Liver (tissue), 9 donors: ENCODE results near the gene MYO9B. TPM values are rescaled to one million over a fixed set of nuclear protein-coding genes. Genes with fewer than 3 reads are reported as not detected.

Experiments used
- DNase-seq: peaks from one replicate; pipeline ENCODE4 v3.0.0-alpha.2; 2017; ENCODE audit warnings: low spot score
- H3K27ac ChIP-seq, 2 donors: one replicate each; pipeline ENCODE4 v1.7.0; 2013; ENCODE audit warnings: inconsistent platforms in 2 of 2, low read length in 2 of 2, control low read depth in 1 of 2, low read depth in 1 of 2, mild to moderate bottlenecking in 1 of 2
- H3K27me3 ChIP-seq, 4 donors: one replicate each; pipeline versions ENCODE4 v1.6.1 to v1.7.0; 2013; ENCODE audit warnings: low read length in 3 of 4, inconsistent platforms in 1 of 4, mild to moderate bottlenecking in 1 of 4, moderate library complexity in 1 of 4; ENCODE audit not compliant: control insufficient read depth in 4 of 4, insufficient read depth in 4 of 4
- H3K36me3 ChIP-seq, 4 donors: one replicate each; pipeline versions ENCODE4 v1.6.1 to v1.7.0; 2013; ENCODE audit warnings: low read length in 3 of 4, mild to moderate bottlenecking in 3 of 4, low read depth in 1 of 4, moderate library complexity in 1 of 4; ENCODE audit not compliant: control insufficient read depth in 4 of 4, insufficient read depth in 3 of 4
- H3K4me1 ChIP-seq, 4 donors: one replicate each; pipeline versions ENCODE4 v1.6.1 to v1.7.0; 2013; ENCODE audit warnings: low read length in 3 of 4, mild to moderate bottlenecking in 3 of 4, moderate library complexity in 1 of 4; ENCODE audit not compliant: control insufficient read depth in 4 of 4, insufficient read depth in 4 of 4
- H3K4me3 ChIP-seq, 3 donors: one replicate each; pipeline versions ENCODE4 v1.6.1 to v1.7.0; 2013; ENCODE audit warnings: low read length in 3 of 3, control low read depth in 1 of 3, low read depth in 1 of 3, mild to moderate bottlenecking in 1 of 3
- H3K9ac ChIP-seq, 2 donors: one replicate each; pipeline ENCODE4 v1.7.0; 2013; ENCODE audit warnings: low read length in 2 of 2, mild to moderate bottlenecking in 2 of 2, moderate library complexity in 2 of 2, control low read depth in 1 of 2, low read depth in 1 of 2
- H3K9me3 ChIP-seq, 4 donors: one replicate each; pipeline versions ENCODE4 v1.6.1 to v1.7.0; 2013; ENCODE audit warnings: low read length in 3 of 4; ENCODE audit not compliant: control insufficient read depth in 4 of 4
- EGR1 ChIP-seq, 2 donors: IDR thresholded peaks; 2 replicates each; pipeline ENCODE4 v1.6.1; 2016 to 2018; ENCODE audit warnings: antibody characterized with exemption in 2 of 2, low read depth in 2 of 2
- FOXA1 ChIP-seq: IDR thresholded peaks from 2 replicates; pipeline ENCODE4 v1.6.1; 2016; ENCODE audit warnings: antibody characterized with exemption
- FOXA2 ChIP-seq: IDR thresholded peaks from 2 replicates; pipeline ENCODE4 v1.6.1; 2016; ENCODE audit warnings: antibody characterized with exemption
- HNF4A ChIP-seq, 2 donors: conservative IDR thresholded peaks; 2 replicates each; pipeline ENCODE4 v1.6.1; 2016; ENCODE audit warnings: antibody characterized with exemption in 2 of 2, mild to moderate bottlenecking in 2 of 2
- HNF4G ChIP-seq: IDR thresholded peaks from 2 replicates; pipeline ENCODE4 v1.6.1; 2016; ENCODE audit warnings: antibody characterized with exemption
- JUND ChIP-seq, 2 donors: IDR thresholded peaks; 2 replicates each; pipeline ENCODE4 v1.6.1; 2016; ENCODE audit warnings: antibody characterized with exemption in 2 of 2
- NR2F2 ChIP-seq: IDR thresholded peaks from 2 replicates; pipeline ENCODE4 v1.6.1; 2016; ENCODE audit warnings: antibody characterized with exemption
- RAD21 ChIP-seq, 2 donors: IDR thresholded peaks; 2 replicates each; pipeline ENCODE4 v1.6.1; 2016; ENCODE audit warnings: antibody characterized with exemption in 2 of 2, mild to moderate bottlenecking in 2 of 2
- RXRA ChIP-seq, 2 donors: IDR thresholded peaks; 2 replicates each; pipeline ENCODE4 v1.6.1; 2017 to 2018; ENCODE audit warnings: antibody characterized with exemption in 2 of 2, mild to moderate bottlenecking in 1 of 2
- SP1 ChIP-seq: IDR thresholded peaks from 2 replicates; pipeline ENCODE4 v1.6.1; 2018; ENCODE audit warnings: antibody characterized with exemption, mild to moderate bottlenecking
- TAF1 ChIP-seq: conservative IDR thresholded peaks from 2 replicates; pipeline ENCODE4 v1.6.1; 2016; ENCODE audit warnings: antibody characterized with exemption, mild to moderate bottlenecking
- WGBS: extraction: QIAGEN DNeasy Blood & Tissue Kit; methylation state at CpG from one replicate; pipeline ENCODE4 v1.1.7; 2013; 5-methylcytosine and 5-hydroxymethylcytosine counted together
- polyA plus RNA-seq, 2 donors: library from polyadenylated mRNA; stranded (reverse) in 1 of 2; unstranded in 1 of 2; fragments of 200-250 nt in 1 of 2; fragments of >200 nt in 1 of 2; fragmentation: Nextera tagmentation in 1 of 2; extraction: Ambion mirVana in 1 of 2; gene quantifications; one replicate each; pipeline versions ENCODE4 v1.2.1 to v1.2.3, GENCODE V29; 2013 to 2015
- total RNA-seq, 2 donors: library from RNA; depleted of rRNA; stranded (reverse); fragments of >200 nt; gene quantifications; one replicate each; pipeline ENCODE4 v1.2.3, GENCODE V29; 2014
- TF ChIP-seq, protein P1 (sequence below): IDR thresholded peaks from 2 replicates; pipeline ENCODE4 v1.6.1; 2016; ENCODE audit warnings: antibody characterized with exemption, mild to moderate bottlenecking
- TF ChIP-seq, protein P2 (sequence below): IDR thresholded peaks from 2 replicates; pipeline ENCODE4 v1.6.1; 2016; ENCODE audit warnings: antibody characterized with exemption
- TF ChIP-seq, protein P3 (sequence below): IDR thresholded peaks from 2 replicates; pipeline ENCODE4 v1.6.1; 2016; ENCODE audit warnings: antibody characterized with exemption
- TF ChIP-seq, protein P4 (sequence below): fragments of 150-350 bp; IDR thresholded peaks from 2 replicates; pipeline ENCODE4 v1.5.1; 2017; ENCODE audit warnings: improper control_type of control experiment, low read depth, low read length; ENCODE audit not compliant: missing input control
- donor health status: healthy.
- donor health status: healthy.
- donor health status: healthy.
- donor health status: healthy.
- donor health status: healthy.

Gene MYO9B
- total and polyA plus RNA-seq, 4 donors = 9.1 to 32.5 (median 21.0) TPM

DNA sequence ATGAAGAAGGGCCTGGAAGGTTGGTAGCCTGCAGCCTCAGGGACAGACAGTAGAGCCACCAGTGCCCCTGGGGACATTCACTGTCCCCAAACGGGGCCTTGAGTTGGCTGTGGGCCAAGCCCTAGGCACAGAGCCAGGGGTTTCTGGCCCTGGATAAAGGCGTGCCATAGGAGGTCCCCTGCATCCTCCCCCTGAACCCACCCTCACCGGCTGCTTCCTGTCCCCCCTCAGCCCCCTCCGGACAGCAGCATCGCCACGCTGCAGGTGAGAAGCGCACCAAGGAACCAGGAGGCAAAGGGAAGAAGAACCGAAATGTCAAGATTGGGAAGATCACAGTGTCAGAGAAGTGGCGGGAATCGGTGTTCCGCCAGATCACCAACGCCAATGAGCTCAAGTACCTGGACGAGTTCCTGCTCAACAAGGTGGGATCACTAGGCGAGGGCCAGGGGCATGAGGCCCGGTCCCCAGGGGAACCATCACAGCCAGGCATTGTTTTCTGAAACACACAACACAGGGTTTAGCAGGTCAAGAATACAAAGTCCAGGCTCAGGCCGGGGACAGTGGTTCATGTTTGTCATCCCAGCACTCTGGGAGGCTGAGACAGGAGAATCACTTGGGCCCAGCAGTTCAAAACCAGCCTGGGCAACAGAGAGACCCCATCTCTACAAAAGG is 125.0 kb downstream of the MYO9B start:
- Histone ChIP-seq H3K36me3 (peaks cover 0 to 36% (median 11%) of the 10 kb centered on the region in 4 donors), H3K4me3 (no peak overlapping the region), H3K27ac (peak overlapping the region; percentile 21 to 32), H3K27me3 (no peaks in the 10 kb centered on the region), H3K4me1 (peaks cover 0 to 15% (median 12%) of the 10 kb centered on the region in 4 donors), H3K9ac (no peak overlapping the region), H3K9me3 (no peaks in the 10 kb centered on the region)
- peak; percentile 59 for DNase-seq
- TF ChIP-seq, protein P1, sequence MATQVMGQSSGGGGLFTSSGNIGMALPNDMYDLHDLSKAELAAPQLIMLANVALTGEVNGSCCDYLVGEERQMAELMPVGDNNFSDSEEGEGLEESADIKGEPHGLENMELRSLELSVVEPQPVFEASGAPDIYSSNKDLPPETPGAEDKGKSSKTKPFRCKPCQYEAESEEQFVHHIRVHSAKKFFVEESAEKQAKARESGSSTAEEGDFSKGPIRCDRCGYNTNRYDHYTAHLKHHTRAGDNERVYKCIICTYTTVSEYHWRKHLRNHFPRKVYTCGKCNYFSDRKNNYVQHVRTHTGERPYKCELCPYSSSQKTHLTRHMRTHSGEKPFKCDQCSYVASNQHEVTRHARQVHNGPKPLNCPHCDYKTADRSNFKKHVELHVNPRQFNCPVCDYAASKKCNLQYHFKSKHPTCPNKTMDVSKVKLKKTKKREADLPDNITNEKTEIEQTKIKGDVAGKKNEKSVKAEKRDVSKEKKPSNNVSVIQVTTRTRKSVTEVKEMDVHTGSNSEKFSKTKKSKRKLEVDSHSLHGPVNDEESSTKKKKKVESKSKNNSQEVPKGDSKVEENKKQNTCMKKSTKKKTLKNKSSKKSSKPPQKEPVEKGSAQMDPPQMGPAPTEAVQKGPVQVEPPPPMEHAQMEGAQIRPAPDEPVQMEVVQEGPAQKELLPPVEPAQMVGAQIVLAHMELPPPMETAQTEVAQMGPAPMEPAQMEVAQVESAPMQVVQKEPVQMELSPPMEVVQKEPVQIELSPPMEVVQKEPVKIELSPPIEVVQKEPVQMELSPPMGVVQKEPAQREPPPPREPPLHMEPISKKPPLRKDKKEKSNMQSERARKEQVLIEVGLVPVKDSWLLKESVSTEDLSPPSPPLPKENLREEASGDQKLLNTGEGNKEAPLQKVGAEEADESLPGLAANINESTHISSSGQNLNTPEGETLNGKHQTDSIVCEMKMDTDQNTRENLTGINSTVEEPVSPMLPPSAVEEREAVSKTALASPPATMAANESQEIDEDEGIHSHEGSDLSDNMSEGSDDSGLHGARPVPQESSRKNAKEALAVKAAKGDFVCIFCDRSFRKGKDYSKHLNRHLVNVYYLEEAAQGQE = no peak
- peak; percentile 43 for TF ChIP-seq NR2F2
- peak; percentile 84 for TF ChIP-seq HNF4G
- peak; percentile 75 to 78 for TF ChIP-seq RXRA (IDR thresholded peaks at IDR 0.05)
- peak; percentile 95 to 97 for TF ChIP-seq HNF4A (conservative IDR thresholded peaks at IDR 0.05)
- TF ChIP-seq RAD21 (IDR thresholded peaks at IDR 0.05) = peak in 1 of 2 donors; percentile 48
- no peak for TF ChIP-seq FOXA1
- peak; percentile 87 for TF ChIP-seq SP1
- no peak for TF ChIP-seq FOXA2
- TF ChIP-seq JUND (IDR thresholded peaks at IDR 0.05) = no peak
- 73% methylated on average over 16 of the region's 16 CpGs for WGBS

DNA sequence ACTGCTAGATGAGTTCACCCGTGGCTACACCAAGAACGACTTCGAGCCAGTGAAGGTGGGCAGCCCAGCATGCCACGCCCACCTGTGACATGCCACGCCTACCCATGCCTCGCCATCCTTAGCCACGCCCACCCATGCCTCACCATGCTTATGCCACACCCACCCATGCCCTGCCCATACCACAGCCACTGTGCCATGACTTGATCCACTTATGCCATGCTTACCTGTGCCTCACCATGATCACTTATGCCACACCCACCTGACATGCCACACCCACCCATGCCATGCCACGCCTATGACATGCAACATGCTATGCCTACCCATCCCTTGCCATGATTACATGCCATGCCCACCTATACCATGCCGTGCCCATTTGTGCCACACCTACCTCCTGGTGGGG is 126.7 kb downstream of the MYO9B start:
- WGBS = 92% methylated on average over 9 of the region's 9 CpGs
- H3K36me3 ChIP-seq = peaks cover 0 to 39% (median 10%) of the 10 kb centered on the region in 4 donors
- H3K9me3 ChIP-seq = no peaks in the 10 kb centered on the region
- H3K4me1 ChIP-seq = peaks cover 0 to 15% (median 12%) of the 10 kb centered on the region in 4 donors
- H3K9ac ChIP-seq = no peak overlapping the region
- no peak overlapping the region for H3K27ac ChIP-seq
- DNase-seq = no peak
- TF ChIP-seq RAD21 (IDR thresholded peaks at IDR 0.05) = no peak
- TF ChIP-seq FOXA2 = no peak
- TF ChIP-seq, protein P2, sequence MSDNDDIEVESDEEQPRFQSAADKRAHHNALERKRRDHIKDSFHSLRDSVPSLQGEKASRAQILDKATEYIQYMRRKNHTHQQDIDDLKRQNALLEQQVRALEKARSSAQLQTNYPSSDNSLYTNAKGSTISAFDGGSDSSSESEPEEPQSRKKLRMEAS = no peak
- no peak for TF ChIP-seq SP1
- no peak for TF ChIP-seq HNF4G
- TF ChIP-seq EGR1 (IDR thresholded peaks at IDR 0.05; ENCODE audit: low read depth in 2 of 2) = no peak
- no peak for TF ChIP-seq JUND (IDR thresholded peaks at IDR 0.05)
- TF ChIP-seq TAF1 = no peak
- TF ChIP-seq, protein P3, sequence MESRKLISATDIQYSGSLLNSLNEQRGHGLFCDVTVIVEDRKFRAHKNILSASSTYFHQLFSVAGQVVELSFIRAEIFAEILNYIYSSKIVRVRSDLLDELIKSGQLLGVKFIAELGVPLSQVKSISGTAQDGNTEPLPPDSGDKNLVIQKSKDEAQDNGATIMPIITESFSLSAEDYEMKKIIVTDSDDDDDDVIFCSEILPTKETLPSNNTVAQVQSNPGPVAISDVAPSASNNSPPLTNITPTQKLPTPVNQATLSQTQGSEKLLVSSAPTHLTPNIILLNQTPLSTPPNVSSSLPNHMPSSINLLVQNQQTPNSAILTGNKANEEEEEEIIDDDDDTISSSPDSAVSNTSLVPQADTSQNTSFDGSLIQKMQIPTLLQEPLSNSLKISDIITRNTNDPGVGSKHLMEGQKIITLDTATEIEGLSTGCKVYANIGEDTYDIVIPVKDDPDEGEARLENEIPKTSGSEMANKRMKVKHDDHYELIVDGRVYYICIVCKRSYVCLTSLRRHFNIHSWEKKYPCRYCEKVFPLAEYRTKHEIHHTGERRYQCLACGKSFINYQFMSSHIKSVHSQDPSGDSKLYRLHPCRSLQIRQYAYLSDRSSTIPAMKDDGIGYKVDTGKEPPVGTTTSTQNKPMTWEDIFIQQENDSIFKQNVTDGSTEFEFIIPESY = no peak
- TF ChIP-seq, protein P4, sequence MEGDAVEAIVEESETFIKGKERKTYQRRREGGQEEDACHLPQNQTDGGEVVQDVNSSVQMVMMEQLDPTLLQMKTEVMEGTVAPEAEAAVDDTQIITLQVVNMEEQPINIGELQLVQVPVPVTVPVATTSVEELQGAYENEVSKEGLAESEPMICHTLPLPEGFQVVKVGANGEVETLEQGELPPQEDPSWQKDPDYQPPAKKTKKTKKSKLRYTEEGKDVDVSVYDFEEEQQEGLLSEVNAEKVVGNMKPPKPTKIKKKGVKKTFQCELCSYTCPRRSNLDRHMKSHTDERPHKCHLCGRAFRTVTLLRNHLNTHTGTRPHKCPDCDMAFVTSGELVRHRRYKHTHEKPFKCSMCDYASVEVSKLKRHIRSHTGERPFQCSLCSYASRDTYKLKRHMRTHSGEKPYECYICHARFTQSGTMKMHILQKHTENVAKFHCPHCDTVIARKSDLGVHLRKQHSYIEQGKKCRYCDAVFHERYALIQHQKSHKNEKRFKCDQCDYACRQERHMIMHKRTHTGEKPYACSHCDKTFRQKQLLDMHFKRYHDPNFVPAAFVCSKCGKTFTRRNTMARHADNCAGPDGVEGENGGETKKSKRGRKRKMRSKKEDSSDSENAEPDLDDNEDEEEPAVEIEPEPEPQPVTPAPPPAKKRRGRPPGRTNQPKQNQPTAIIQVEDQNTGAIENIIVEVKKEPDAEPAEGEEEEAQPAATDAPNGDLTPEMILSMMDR = no peak
- no peaks in the 10 kb centered on the region for H3K27me3 ChIP-seq
- H3K4me3 ChIP-seq = no peak overlapping the region
